ENCODE results near the gene MCEE. TPM values are rescaled to one million over a fixed set of nuclear protein-coding genes. Genes with fewer than 3 reads are reported as not detected.
"Not testable (repeated sequence)": the region's sequence is repeated elsewhere in the genome, so short reads cannot be mapped to it uniquely, and the experiment has no call there.

Gene MCEE
- polyA plus RNA-seq, 1 of the 3 experiments (the other 2 are of a cell fraction) = 6.2 TPM

GRCh38 chr2:71108091-71108490 lies 21.9 kb downstream of the MCEE start:
- Histone ChIP-seq H3K9ac (no peak overlapping the region), H3K4me2 (no peak overlapping the region), H2AFZ (ENCODE audit: low read depth) (no peak overlapping the region), H4K20me1 (ENCODE audit: insufficient read depth) (no peaks in the 10 kb centered on the region), H3K36me3 (replicated peaks in 1 of 2; ENCODE audit: control insufficient read depth in 1 of 2, insufficient read depth in 2 of 2, low read length in 1 of 2) (peaks cover 13 to 14% of the 10 kb centered on the region in 2 experiments), H3K9me3 (no peaks in the 10 kb centered on the region), H3K4me1 (ENCODE audit: control insufficient read depth in 1 of 2, insufficient read depth in 2 of 2, low read depth in 1 of 2, low read length in 1 of 2) (no peaks in the 10 kb centered on the region), H3K27me3 (ENCODE audit: insufficient read depth) (no peaks in the 10 kb centered on the region), H3K27ac (ENCODE audit: low read depth in 2 of 2, low read length in 1 of 2) (no peak overlapping the region), H3K79me2 (ENCODE audit: insufficient read depth) (no peaks in the 10 kb centered on the region), H3K4me3 (ENCODE audit: low read depth in 2 of 2, low read length in 1 of 2) (no peak overlapping the region), H3F3A (replicated peaks; ENCODE audit: insufficient read depth) (peaks cover 5% of the 10 kb centered on the region), H3K9me2 (no peaks in the 10 kb centered on the region)
- WGBS (ENCODE audit: low lambda C conversion rate) = 92% methylated on average over 2 of the region's 2 CpGs
- ChIA-PET POLR2A (no interaction called here), CTCF (no interaction called here)
- TF ChIP-seq EZH2phosphoT487 (IDR thresholded peaks at IDR 0.05; ENCODE audit: borderline replicate concordance, low read depth) = no peak
- no peak for DNase-seq

- POLR2A ChIA-PET; CTCF ChIA-PET; H3K9me3 ChIP-seq; H3K4me1 ChIP-seq (ENCODE audit: control insufficient read depth in 1 of 2, insufficient read depth in 2 of 2, low read depth in 1 of 2, low read length in 1 of 2); H3K4me2 ChIP-seq; H2AFZ ChIP-seq (ENCODE audit: low read depth); DNase-seq; H3K79me2 ChIP-seq (ENCODE audit: insufficient read depth); H3K27me3 ChIP-seq (ENCODE audit: insufficient read depth); H3K9me2 ChIP-seq; H3F3A ChIP-seq (replicated peaks; ENCODE audit: insufficient read depth); H4K20me1 ChIP-seq (ENCODE audit: insufficient read depth); H3K4me3 ChIP-seq (ENCODE audit: low read depth in 2 of 2, low read length in 1 of 2); H3K9ac ChIP-seq; H3K27ac ChIP-seq (ENCODE audit: low read depth in 2 of 2, low read length in 1 of 2): not testable (repeated sequence)
- 67% methylated on average over 6 of the region's 6 CpGs for WGBS (ENCODE audit: low lambda C conversion rate)
- H3K36me3 ChIP-seq (replicated peaks in 1 of 2; ENCODE audit: control insufficient read depth in 1 of 2, insufficient read depth in 2 of 2, low read length in 1 of 2) = peaks cover 12 to 13% of the 10 kb centered on the region in 2 experiments
Measured at GRCh38 chr2:71106463-71106862, 23.6 kb downstream of the MCEE start.

GRCh38 chr2:71103809-71104208 lies 26.2 kb downstream of the MCEE start:
- H3K4me2 ChIP-seq = no peak overlapping the region
- peaks cover 5% of the 10 kb centered on the region for H3F3A ChIP-seq (replicated peaks; ENCODE audit: insufficient read depth)
- DNase-seq = no peak
- H3K27ac ChIP-seq (ENCODE audit: low read depth in 2 of 2, low read length in 1 of 2) = no peak overlapping the region
- H3K9me2 ChIP-seq = no peaks in the 10 kb centered on the region
- no peaks in the 10 kb centered on the region for H3K9me3 ChIP-seq
- H3K4me1 ChIP-seq (ENCODE audit: control insufficient read depth in 1 of 2, insufficient read depth in 2 of 2, low read depth in 1 of 2, low read length in 1 of 2) = no peaks in the 10 kb centered on the region
- no peak overlapping the region for H3K9ac ChIP-seq
- no peak for TF ChIP-seq PBX3 (IDR thresholded peaks at IDR 0.05)
- no peaks in the 10 kb centered on the region for H3K27me3 ChIP-seq (ENCODE audit: insufficient read depth)
- no peak overlapping the region for H3K4me3 ChIP-seq (ENCODE audit: low read depth in 2 of 2, low read length in 1 of 2)
- POLR2A ChIA-PET = no interaction called here
- peaks cover 0 to 7% of the 10 kb centered on the region in 2 experiments for H3K36me3 ChIP-seq (replicated peaks in 1 of 2; ENCODE audit: control insufficient read depth in 1 of 2, insufficient read depth in 2 of 2, low read length in 1 of 2)
- no peak overlapping the region for H2AFZ ChIP-seq (ENCODE audit: low read depth)
- 70% methylated on average over 5 of the region's 5 CpGs for WGBS (ENCODE audit: low lambda C conversion rate)
- H3K79me2 ChIP-seq (ENCODE audit: insufficient read depth) = no peaks in the 10 kb centered on the region
- H4K20me1 ChIP-seq (ENCODE audit: insufficient read depth) = no peaks in the 10 kb centered on the region
- CTCF ChIA-PET = interaction anchor here (1.5 kb wide), 1 partner anchor 11 kb away, joined by 3 read pairs; no protein-coding TSS in a partner anchor

GRCh38 chr2:71102981-71103681 lies 26.9 kb downstream of the MCEE start:
- H3F3A ChIP-seq (replicated peaks; ENCODE audit: insufficient read depth) = no peaks in the 10 kb centered on the region
- CTCF ChIA-PET = interaction anchor here (0.6 to 1.7 kb wide), 3 partner anchors 11 to 156 kb away, joined by 3 to 4 read pairs (median 3); partner anchors contain the start of gene MPHOSPH10
- H3K27ac ChIP-seq (ENCODE audit: low read depth in 2 of 2, low read length in 1 of 2) = no peak overlapping the region
- no peaks in the 10 kb centered on the region for H3K27me3 ChIP-seq (ENCODE audit: insufficient read depth)
- H3K36me3 ChIP-seq (replicated peaks in 1 of 2; ENCODE audit: control insufficient read depth in 1 of 2, insufficient read depth in 2 of 2, low read length in 1 of 2) = peaks cover 0 to 2% of the 10 kb centered on the region in 2 experiments
- no peak overlapping the region for H3K4me3 ChIP-seq (ENCODE audit: low read depth in 2 of 2, low read length in 1 of 2)
- H3K4me2 ChIP-seq = no peak overlapping the region
- H4K20me1 ChIP-seq (ENCODE audit: insufficient read depth) = no peaks in the 10 kb centered on the region
- H3K4me1 ChIP-seq (ENCODE audit: control insufficient read depth in 1 of 2, insufficient read depth in 2 of 2, low read depth in 1 of 2, low read length in 1 of 2) = no peaks in the 10 kb centered on the region
- no peak overlapping the region for H3K9ac ChIP-seq
- POLR2A ChIA-PET = no interaction called here
- no peaks in the 10 kb centered on the region for H3K9me3 ChIP-seq
- TF ChIP-seq RCOR1 (IDR thresholded peaks at IDR 0.05; ENCODE audit: low read length) = no peak
- no peak for TF ChIP-seq RAD21 (IDR thresholded peaks at IDR 0.05; ENCODE audit: low read length)
- no peak for TF ChIP-seq TAF1 (IDR thresholded peaks at IDR 0.05; ENCODE audit: borderline replicate concordance, low read depth, low read length)
- no peak for TF ChIP-seq TCF12 (IDR thresholded peaks at IDR 0.05)
- WGBS (ENCODE audit: low lambda C conversion rate) = 58% methylated on average over 6 of the region's 6 CpGs
- H2AFZ ChIP-seq (ENCODE audit: low read depth) = no peak overlapping the region
- H3K79me2 ChIP-seq (ENCODE audit: insufficient read depth) = no peaks in the 10 kb centered on the region
- DNase-seq = no peak
- H3K9me2 ChIP-seq = no peaks in the 10 kb centered on the region
